NOMO-1 (cell line): Measurements from ENCODE around the gene A4GALT.

Experiments
- DNase-seq, 2 experiments: peaks; one replicate each; lab custom pipeline; 2025; ENCODE audit not compliant: unreplicated experiment in 2 of 2; lab: John Stamatoyannopoulos, UW

A4GALT gene

DNA sequence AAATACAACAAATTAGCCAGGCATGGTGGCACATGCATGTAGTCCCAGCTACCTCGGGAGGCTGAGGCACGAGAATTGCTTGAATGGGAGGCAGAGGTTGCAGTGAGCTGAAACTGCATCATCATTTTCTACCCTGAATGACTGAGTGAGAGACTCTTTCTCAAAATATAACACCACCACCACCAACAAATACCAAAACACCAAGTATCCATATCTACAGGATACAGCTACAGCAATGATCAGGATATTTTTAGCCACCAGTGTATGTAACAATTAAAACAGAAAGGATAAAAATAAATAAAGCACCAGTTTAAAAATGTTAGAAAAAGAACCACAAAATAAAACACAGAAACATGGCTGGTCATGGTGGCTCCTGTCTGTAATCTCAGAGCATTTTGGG, 13.2 kb downstream of the A4GALT start:
- no peak for DNase-seq

DNA sequence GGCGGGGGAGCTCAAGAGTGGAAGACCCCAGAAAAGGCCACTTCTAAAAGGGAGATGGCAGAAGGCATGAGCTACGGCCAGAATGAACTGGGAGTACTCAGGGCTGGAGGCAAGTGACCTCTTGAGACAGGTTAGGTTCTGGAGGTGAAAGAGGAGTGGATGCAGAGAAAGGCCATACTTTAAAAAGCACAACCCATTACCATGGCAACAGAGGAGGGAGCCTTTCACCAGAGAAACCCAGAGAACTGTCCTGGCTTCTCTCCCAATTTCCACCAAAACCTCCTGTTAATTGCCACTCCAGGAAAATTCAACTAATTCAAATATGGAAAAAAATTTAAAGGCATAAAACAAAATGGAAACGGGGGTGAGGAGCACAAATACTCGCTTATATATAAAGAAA, 15.8 kb downstream of the A4GALT start:
- DNase-seq: no peak

DNA sequence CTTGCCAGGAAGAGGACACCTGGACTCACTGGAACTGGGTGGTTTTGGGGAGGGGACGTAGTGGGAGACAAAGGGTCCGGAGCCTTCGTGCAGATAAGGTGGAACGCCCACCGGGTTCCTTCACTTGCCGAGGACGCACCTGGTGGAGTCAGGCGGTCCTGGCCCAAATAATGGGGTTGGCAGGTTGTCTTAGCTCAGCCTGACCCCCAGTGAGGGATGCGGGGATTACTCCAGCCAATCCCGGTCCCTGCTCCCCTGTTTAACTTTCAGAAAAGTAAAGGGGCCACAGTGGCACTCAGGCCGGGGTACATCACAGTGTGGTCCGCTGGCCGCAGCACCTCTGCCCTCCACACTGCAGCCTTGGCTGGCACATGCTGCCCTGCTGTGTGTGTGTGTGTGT, 18.0 kb downstream of the A4GALT start:
- DNase-seq: no peak

DNA sequence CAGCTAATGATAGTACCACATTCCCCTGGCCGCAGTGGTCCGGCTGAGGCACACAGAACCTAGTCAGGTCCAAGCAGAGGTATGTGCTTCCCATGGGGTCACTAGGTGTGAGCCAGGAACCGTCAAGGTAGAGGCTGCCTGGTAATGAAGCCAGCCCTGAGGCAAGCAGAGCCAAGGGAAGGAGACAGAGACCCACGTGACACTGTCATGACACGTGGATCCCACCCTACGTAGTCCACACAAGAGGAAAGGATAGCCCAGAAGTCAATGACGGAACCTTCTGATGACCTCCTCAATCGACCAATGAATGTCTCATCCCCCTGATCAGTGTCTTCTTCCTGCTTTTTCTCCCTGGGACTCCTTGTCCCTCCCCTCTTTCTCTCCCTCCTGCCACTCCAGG, 19.0 kb downstream of the A4GALT start:
- DNase-seq: no peak

DNA sequence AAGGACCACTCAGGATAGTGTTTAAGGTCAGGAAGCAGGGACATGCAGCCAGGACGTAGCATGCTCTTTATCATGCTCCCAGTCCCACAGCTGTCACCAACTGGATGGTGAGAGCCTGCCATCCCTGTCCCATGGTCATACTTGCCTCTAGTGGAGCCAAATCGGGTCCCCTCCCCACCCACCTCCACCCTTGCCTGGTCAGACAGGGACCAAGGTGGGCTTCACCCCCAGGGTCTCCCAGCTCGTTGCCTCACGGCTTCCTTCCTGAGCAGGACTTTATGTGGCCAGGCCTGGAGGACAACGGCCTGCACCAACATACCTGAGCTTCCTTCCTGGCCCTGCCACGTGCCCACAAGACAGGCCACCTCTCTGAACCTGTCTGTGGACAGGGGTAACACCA, 19.8 kb downstream of the A4GALT start:
- no peak for DNase-seq

DNA sequence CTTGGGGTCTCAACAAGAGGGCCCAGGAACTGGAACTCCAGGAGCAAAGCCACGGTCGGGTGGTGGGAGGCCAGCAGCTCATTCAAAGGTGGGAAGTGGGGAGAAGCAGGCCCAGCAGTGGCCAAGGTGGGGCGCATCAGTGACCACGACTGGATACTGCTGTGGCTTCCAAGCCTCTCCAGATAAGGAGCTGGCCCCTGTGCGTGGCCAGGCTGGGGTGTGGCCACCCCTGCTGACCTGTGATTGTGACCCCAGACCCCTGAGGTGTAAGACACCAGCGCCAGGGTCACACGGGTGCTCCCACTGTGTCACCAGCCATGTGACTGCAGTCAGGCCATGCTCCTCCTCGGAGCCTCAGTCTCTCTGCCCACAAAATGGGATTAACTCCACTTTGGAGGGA, 20.3 kb downstream of the A4GALT start:
- no peak for DNase-seq

DNA sequence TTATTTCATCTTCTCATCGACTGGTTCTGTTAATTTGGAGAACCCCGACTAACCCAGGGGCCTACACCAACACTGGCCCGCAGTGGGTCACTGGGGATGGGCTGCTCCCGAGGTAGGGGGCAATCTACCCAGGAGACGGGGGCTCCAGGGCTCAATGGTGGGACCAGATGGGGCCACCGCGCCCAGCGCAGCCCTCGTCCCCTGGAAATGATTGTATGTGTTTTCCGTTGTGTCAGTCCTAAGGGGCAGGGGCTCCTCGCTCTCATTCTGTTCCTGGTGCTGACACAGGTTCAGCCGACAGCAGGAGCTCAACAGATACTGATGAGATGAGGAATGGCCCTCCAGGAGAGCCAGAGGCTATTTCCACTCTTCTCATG, 20.7 kb downstream of the A4GALT start:
- no peak for DNase-seq

DNA sequence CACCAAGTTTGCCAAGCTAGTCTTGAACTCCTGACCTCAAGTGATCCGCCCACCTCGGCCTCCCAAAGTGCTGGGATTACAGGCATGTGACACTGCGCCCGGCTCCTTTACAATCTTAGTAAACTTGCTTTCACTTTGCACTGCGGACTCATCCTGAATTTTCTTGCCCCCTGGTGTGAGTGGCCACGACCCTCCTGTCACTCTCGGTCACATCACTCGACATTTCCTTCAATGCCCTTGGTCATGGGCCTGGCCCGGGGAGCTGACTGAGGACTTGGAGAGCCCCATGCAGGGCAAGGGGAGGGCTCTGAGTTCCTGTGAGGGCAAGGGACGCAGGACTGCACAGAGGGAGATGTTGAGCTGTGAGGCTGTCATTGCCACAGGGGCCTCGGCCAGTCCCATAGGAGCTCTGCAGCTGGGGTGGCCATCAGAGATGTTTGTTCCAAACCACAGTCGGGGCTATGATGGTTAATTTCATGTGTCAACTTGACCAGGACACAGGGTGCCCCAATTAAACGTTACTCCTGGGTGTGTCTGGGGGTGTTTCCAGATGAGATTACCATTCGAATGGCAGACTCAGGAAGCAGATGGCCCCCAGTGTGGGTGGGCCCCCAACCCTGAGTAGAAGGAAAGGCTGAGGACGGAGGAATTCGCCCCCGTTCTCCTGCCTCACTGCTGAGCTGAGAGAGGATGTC, 21.2 kb downstream of the A4GALT start:
- no peak for DNase-seq

DNA sequence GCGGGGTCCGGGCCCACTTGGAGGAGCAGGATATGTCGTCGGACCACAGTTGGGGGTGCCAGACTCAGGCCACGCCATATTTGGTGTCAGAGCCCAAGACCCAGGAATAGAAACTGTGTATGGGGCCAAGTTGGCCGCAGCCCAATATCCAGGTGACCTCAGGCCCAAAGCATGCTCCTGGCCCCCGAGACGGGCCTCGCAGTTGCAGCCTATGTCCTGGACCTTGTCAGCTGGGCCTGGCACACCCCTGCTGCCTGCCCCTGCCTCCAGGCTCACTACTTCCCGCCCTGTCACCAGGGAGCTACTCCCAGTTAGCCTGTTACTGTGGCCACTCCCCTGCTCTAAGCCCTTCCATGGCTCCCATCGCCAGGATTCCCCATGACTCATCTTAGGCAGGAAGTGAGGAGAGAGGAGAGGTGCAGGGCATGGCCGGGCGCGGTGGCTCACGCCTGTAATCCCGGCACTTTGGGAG, 23.1 kb downstream of the A4GALT start:
- DNase-seq: no peak

DNA sequence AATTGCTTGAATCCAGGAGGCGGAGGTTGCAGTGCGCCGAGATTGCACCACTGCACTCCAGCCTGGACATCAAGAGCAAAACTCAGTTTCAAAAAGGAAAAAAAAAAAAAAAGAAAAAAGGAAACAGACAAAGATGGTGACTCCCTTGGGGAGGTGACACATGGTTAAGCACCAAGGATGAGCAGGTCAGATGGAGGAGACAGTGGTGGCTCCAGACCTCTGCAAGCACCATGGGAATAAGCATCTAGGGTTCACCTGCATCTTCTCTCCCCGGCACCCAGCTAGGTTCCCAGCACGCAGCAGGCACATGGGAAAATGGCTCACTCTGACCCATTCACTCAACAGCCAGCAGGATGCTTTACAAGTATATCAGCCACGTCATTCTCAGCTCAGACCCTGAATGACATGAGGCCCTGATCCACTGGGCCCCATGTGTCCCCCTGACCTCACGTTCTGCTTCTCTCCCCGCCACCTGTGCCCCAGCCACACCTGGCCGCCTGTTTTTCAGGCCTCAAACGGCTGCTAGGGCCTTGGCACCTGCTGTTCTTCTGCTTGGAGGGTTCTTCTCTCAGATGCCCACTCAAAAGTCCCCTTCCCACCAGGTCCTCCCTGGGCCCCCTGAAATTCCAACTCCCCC, 24.2 kb downstream of the A4GALT start:
- DNase-seq: no peak

DNA sequence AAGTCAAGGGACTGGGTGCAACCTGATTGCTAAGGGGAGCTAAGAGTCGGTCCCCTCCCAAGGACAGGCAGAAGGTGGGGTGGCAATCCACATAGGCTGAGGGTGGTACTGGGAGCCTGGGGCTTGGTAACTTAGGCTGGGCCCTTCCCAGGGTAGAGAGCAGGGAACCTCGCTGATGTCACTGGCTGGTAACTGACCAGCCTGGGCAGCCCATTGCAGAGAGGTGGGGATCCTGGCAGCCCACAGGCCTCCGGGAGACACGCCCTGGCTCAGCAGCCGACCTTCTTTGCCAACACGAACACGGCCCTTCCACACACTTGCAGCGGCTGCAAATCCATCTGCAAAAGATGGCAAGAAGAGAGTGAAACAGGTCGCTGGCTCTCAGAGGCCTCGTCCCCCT, 25.4 kb downstream of the A4GALT start:
- DNase-seq: no peak

DNA sequence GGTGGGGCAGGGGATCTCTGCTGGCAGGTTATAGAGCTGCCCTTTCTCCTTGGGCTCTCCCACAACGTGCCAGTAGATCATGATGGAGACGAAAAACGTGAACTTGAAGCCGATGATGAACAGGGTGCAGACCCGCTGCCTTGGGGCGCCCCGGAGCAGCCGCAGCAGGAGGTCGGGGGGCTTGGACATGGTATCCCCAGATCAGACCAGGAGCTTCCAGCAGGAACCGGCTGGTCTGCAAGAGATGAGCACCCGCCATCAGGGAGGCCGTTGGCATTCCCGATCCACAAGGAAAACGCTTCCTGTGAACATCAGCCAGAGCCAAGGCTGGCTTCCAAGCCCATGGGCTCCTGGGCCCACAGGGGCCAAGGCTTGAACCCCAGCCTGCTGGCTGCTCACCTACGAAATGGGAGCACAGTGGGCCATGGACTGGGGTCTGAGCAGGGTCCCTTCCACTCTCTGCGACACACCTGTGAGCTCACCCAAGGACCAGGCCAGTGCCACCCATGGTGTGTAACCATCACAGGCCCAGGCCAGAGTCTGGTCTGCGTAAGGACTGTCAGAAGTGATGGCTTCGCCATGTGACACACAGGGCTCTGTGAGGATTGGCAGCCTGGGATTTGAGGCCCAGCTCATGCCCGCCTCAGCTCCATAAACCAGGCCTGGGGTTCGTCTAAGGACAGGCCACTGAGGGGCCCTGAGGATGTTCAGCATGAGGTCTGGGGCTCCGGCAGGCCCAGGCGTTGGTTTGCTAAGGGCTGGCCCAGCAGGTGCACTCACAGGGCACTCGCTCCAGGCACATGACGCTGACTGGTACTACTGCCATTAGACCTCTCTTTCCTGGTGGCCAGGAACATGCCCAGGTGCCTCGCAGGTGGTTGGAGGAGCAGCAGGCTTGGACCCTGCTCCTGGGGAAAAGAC, 26.6 kb downstream of the A4GALT start:
- DNase-seq: no peak

DNA sequence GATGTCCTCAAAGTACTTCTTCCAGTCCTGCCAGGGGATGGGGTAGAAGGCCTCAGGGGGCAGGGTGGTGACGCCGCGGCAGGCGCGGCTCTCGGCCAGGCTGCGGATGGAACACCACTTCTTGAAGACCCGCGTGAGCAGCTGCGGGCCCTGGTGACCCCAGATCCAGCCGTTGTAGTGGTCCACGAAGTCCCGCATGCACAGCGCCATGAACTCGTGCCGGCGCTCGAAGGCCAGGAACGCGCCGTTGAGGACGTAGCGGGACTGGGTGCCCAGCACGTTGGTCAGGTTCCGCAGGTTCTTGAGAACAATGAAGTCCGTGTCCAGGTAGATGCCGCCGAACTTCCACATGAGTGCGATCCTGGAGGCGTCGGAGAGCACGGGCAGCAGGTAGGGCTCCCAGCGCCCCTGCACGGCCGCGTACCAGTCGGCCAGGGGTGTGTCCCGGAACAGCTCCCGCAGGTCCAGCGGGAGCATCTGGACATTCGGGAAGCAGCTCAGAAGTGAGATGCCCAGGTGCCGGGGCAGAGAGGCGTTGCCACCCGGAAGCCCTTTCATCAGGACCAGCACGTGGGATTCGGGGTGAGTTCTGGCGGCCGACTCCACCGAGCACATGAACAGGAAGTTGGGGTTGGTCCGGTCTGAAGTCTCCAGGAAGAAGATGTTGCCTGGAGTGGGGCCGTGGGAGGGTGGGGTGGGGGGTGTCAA, 27.5 kb downstream of the A4GALT start:
- DNase-seq: no peak

DNA sequence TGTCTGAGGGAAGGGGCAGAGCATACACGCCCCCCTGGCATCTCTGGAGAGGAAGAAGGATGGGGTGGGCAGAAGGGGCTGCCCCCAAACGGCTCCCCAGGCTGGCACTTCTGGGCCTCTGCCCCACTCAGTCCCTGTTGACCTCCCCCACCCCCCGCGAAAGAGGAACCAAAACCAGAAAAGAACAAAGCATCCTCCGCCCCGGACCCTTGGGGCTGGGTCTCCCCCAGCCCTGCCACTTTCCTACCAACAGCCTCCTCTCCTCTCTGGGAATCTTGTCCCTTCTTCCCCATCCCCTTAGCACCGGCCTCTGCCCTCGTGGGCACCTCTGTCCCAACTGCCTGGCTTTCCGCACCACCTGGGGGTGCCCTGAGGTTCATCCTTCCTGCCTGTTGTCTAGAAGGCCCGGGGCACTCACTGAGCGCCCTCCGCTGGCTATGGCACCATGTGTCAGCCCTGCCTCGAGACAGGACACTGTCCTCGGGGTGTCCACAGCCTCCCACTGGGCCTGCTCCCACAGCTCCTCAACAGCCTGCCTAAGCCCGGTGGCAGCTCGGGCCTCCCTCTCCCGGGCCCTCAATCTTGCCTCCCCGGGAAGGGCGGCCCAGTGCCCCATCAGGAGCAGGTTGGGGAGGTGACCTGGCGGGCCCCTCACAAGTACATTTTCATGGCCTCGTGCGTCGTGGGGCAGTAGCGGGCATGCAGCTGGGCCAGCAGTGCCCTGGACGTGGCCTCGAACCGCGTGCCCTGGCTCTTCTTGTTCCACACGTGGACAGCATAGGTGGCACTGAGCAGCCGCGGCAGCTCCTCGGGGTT, 28.2 kb downstream of the A4GALT start:
- DNase-seq: peak in 1 of 2 experiments; percentile 4

DNA sequence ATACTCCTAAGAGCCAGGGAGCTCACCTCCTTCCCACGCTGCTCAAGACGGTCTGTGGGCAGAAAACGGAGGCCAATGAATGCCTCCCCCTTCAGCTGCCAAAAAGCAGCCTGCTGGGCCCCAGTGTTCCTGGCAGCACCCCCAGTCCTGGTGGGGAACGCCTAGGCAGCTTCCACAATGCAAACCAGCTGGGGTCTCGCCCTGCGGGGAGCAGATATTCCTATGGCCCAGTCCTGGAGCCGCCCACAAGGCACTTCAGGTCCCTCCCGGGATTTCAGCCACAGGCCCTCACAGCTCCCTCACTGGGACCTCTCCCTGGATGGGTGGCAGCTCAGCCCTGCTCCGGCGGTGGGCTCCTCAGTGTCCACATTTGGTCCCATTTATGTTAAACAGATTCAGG, 29.2 kb downstream of the A4GALT start:
- no peak for DNase-seq

DNA sequence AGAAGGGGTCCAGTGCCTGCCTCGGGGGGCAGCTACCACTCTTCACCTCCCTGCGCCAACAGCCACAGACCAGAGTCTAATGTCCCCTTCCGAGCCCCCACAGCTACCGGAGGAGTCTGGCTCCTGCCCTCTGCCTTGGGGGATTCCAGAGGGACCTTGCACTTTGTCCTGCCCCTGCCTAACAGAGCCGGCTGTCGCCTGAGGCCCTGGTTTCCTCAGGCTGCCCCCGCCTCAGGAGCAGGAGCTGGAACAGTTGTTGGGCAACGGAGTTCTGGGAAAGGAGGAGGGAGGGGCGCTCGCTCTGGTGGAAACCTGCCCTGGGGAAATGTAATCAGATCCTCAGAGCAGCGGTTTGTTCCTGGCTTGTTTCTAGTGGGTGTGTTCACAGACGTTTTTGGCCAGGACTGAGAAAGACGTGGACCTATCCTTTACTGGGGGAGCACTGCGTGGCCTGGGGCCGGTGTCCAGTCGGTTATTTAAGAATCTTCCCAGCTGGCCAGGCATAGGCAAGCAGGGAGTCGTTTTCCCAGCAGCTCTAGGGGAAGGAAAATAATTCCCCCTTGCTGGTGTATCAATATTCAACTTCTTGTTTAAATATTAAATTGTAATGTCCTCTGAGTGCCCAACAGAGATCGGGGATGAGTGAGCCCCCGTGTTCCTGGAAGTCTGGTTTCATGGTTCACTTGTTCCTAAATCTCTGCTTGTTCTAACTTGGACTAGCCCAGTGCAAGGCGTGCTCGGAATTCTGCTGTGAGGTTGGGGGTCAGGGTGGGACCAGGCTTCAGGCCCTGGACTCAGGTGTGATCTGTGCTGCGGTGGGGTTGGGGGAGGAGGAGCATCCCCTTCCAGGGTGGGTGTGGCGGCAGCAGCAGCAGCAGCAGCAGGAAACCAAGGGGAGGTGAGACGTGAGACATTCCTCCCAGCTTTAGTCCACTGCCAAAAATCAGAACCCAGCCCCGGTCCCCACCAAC, 32.1 kb downstream of the A4GALT start:
- DNase-seq: no peak

DNA sequence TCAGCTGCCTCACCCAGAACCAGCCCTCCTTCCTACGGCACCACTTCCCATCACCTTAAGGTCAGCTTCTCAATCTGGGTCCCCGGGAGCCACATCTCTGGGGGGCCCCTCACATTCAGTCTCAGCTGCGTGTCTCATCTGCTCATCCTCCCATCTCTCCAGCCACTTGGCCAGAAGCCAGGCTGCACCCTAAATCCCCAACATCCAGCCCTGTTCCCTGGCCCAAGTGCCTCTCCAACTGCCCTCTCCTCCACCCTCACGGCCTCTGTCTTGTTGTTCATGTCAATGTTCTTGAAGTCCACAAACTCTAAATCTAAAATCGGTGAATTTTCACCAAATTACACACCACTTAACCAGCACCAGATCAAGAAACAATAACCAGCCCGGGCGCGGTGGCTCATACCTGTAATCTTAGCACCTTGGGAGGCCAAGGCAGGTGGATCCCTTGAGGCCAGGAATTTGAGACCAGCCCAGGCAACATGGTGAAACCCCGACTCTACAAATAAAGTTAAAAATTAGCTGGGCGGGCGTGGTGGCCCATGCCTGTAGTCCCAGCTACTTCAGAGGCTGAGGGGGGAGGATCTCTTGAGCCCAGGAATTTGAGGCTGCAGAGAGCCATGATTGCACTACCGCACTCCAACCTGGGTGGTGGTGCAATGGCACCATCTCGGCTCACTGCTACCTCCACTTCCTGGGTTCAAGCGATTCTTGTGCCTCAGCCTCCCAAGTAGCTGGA, 33.7 kb downstream of the A4GALT start:
- no peak for DNase-seq

DNA sequence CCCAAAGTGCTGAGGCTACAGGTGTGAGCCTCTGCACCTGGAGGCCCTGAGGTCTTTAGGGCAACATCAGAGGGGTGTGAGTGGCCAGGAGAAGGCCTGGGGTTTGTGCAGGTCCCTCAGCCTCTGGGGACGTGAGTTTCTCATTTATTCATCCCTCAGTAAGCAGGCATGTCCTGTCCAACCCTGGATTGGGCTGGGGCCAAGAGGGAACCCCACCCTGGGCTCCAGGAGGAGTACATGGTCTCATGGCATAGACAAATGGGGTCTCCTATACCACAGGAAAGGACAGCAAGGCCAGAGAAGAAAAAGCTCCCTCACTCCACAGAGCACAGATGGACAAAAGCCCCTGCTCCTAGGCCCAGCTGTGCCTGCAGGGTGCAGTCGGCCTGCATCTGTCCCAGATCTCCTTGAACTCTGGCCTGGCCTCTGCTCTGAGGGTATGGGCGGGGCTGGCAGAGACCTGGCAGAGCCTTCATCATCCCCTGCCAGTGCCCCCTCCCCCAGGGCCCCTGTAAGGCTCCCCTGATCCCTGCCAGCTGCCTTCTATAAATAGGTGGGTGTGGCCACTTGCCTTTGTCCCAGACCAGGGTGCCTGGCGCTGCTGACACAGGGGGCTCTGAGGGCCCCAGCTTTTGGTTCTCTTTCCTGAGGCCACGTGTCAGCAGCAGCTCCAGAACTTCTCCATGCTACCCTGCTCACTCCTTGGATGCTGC, 34.6 kb downstream of the A4GALT start:
- DNase-seq: no peak
